Upper lobe of left lung (tissue), 6 donors: ENCODE measurements around the gene CAPN11. TPM values are rescaled to one million over a fixed set of nuclear protein-coding genes. Genes with fewer than 3 reads are reported as not detected.

ENCODE experiments used
- ATAC-seq, 2 donors: fragments of 200-7000 bp; cut with Tn5 transposase; one replicate each; pipeline ENCODE4 v1.9.1; 2022; ENCODE audit warnings: mild to moderate bottlenecking in 2 of 2, moderate library complexity in 2 of 2; ENCODE audit not compliant: low FRiP score in 2 of 2
- DNase-seq, 2 donors: peaks; one replicate each; pipeline ENCODE4 v3.0.0-alpha.2; 2019 to 2020
- H3K27ac ChIP-seq, 4 donors: fragments of 200-600 bp; sonication (generic); one replicate each; pipeline ENCODE4 v1.5.1; 2016 to 2019
- H3K27me3 ChIP-seq, 4 donors: fragments of 200-600 bp; sonication (generic); one replicate each; pipeline ENCODE4 v1.5.1; 2017 to 2019
- H3K36me3 ChIP-seq, 4 donors: fragments of 200-600 bp; sonication (generic); one replicate each; pipeline ENCODE4 v1.5.1; 2016 to 2019
- H3K4me1 ChIP-seq, 4 donors: fragments of 200-600 bp; sonication (generic); one replicate each; pipeline ENCODE4 v1.5.1; 2018 to 2019
- H3K4me3 ChIP-seq, 4 donors: fragments of 200-600 bp; sonication (generic); one replicate each; pipeline ENCODE4 v1.5.1; 2017 to 2019; ENCODE audit warnings: mild to moderate bottlenecking in 2 of 4, moderate library complexity in 1 of 4
- H3K9me3 ChIP-seq, 4 donors: fragments of 200-600 bp; sonication (generic); one replicate each; pipeline ENCODE4 v1.5.1; 2018 to 2019
- CTCF ChIP-seq, 6 experiments: fragments of 450-650 bp in 4 of 6; fragments of 200-600 bp in 2 of 6; sonication (generic) in 2 of 6; IDR thresholded peaks; one replicate each; pipeline ENCODE4 v1.5.1; 2016 to 2019; ENCODE audit warnings: antibody characterized with exemption in 6 of 6
- EP300 ChIP-seq, 4 donors: sonication (generic); formaldehyde crosslinking; IDR thresholded peaks; one replicate each; pipeline ENCODE4 v1.5.1; 2017; ENCODE audit warnings: antibody characterized with exemption in 4 of 4, control low read depth in 2 of 4
- POLR2A ChIP-seq, 4 donors: fragments of 450-650 bp; IDR thresholded peaks; one replicate each; pipeline ENCODE4 v1.5.1; 2016 to 2017; ENCODE audit warnings: antibody characterized with exemption in 4 of 4, mild to moderate bottlenecking in 2 of 4
- POLR2AphosphoS5 ChIP-seq, 2 donors: sonication (generic); formaldehyde crosslinking; IDR thresholded peaks; one replicate each; pipeline ENCODE4 v1.5.1; 2017; ENCODE audit warnings: antibody characterized with exemption in 2 of 2
- WGBS, 2 donors: methylation state at CpG; one replicate each; pipeline ENCODE4 v1.1.5; 2017 to 2018; 5-methylcytosine and 5-hydroxymethylcytosine counted together
- total RNA-seq, 6 donors: library from RNA; depleted of rRNA in 4 of 6; stranded (reverse); fragments of >200 nt in 4 of 6; gene quantifications; one replicate each; pipeline versions ENCODE4 v1.1.0 to v1.2.1, GENCODE V29; 2016 to 2021
- donor health status: DM: no; HTN: no; CAD: no; lungs with moderate emphysema.
- donor health status: DM: no; HTN: yes; CAD: no; lungs with severe emphysema.

CAPN11 gene
- total RNA-seq, 6 donors from 2014 or later, result 0.30 to 0.81 (median 0.52) TPM; not detected in 2

- DNase-seq (no peak), ATAC-seq (no peak)
- 86 to 91% methylated on average over 9 of the region's 9 CpGs for WGBS, 2 donors
- peaks cover 0 to 8% (median 0%) of the 10 kb centered on the region in 4 donors for H3K4me1 ChIP-seq
- H3K27me3 ChIP-seq, result no peaks in the 10 kb centered on the region
- no peaks in the 10 kb centered on the region for H3K9me3 ChIP-seq
- H3K36me3 ChIP-seq, result peaks cover 12 to 78% (median 49%) of the 10 kb centered on the region in 4 donors
- no peak overlapping the region for H3K27ac ChIP-seq
- H3K4me3 ChIP-seq, result no peak overlapping the region
- TF ChIP-seq POLR2A (IDR thresholded peaks at IDR 0.05) (no peak), POLR2AphosphoS5 (IDR thresholded peaks at IDR 0.05) (no peak), CTCF (IDR thresholded peaks at IDR 0.05) (no peak), EP300 (IDR thresholded peaks at IDR 0.05) (no peak)
Measured at GRCh38 chr6:44148306-44148705, 10.3 kb upstream of the CAPN11 start.

- 75 to 87% methylated on average over 7 of the region's 7 CpGs for WGBS, 2 donors
- Histone ChIP-seq H3K27ac (no peak overlapping the region), H3K27me3 (no peaks in the 10 kb centered on the region), H3K4me1 (peaks cover 0 to 8% (median 0%) of the 10 kb centered on the region in 4 donors), H3K36me3 (peaks cover 12 to 72% (median 51%) of the 10 kb centered on the region in 4 donors), H3K4me3 (no peak overlapping the region), H3K9me3 (no peaks in the 10 kb centered on the region)
- DNase-seq (no peak), ATAC-seq (no peak)
- TF ChIP-seq POLR2A (IDR thresholded peaks at IDR 0.05) (no peak), POLR2AphosphoS5 (IDR thresholded peaks at IDR 0.05) (no peak), CTCF (IDR thresholded peaks at IDR 0.05) (no peak), EP300 (IDR thresholded peaks at IDR 0.05) (no peak)
Measured at GRCh38 chr6:44149369-44150012, 9.1 kb upstream of the CAPN11 start.

GRCh38 chr6:44150317-44150917 lies 8.2 kb upstream of the CAPN11 start:
- Histone ChIP-seq H3K4me1 (peaks cover 0 to 8% (median 0%) of the 10 kb centered on the region in 4 donors), H3K36me3 (peaks cover 12 to 65% (median 47%) of the 10 kb centered on the region in 4 donors), H3K27me3 (no peaks in the 10 kb centered on the region), H3K27ac (no peak overlapping the region), H3K9me3 (no peaks in the 10 kb centered on the region), H3K4me3 (no peak overlapping the region)
- WGBS, 2 donors, result 77 to 84% methylated on average over 3 of the region's 3 CpGs
- no peak for DNase-seq
- TF ChIP-seq CTCF (IDR thresholded peaks at IDR 0.05) (no peak), EP300 (IDR thresholded peaks at IDR 0.05) (no peak), POLR2AphosphoS5 (IDR thresholded peaks at IDR 0.05) (no peak), POLR2A (IDR thresholded peaks at IDR 0.05) (no peak)
- no peak for ATAC-seq

GRCh38 chr6:44151348-44152108 lies 7.1 kb upstream of the CAPN11 start:
- DNase-seq (peak; percentile 81 to 96), ATAC-seq (peak; percentile 83 to 89)
- no peak overlapping the region for H3K4me3 ChIP-seq
- H3K27ac ChIP-seq, result no peak overlapping the region
- WGBS, 2 donors, result 16 to 100% methylated on average over 1 to 28 of the region's 31 CpGs
- no peaks in the 10 kb centered on the region for H3K9me3 ChIP-seq
- H3K4me1 ChIP-seq, result peaks cover 0 to 8% (median 0%) of the 10 kb centered on the region in 4 donors
- no peak for TF ChIP-seq EP300 (IDR thresholded peaks at IDR 0.05)
- no peak for TF ChIP-seq POLR2A (IDR thresholded peaks at IDR 0.05)
- no peak for TF ChIP-seq POLR2AphosphoS5 (IDR thresholded peaks at IDR 0.05)
- peak; percentile 97 to 99 (median 98) for TF ChIP-seq CTCF (IDR thresholded peaks at IDR 0.05)
- peaks cover 12 to 55% (median 39%) of the 10 kb centered on the region in 4 donors for H3K36me3 ChIP-seq
- H3K27me3 ChIP-seq, result no peaks in the 10 kb centered on the region
